H9 (cell line): ENCODE results near the gene IFT80. TPM values are rescaled to one million over a fixed set of nuclear protein-coding genes. Genes with fewer than 3 reads are reported as not detected.

ENCODE experiments used
- DNase-seq: peaks from one replicate; pipeline ENCODE4 v3.0.0-alpha.2; 2017
- H2AFZ ChIP-seq: one replicate; pipeline ENCODE4 v1.6.1; 2013; ENCODE audit warnings: mild to moderate bottlenecking, low read length, control low read depth, moderate library complexity
- H2AK5ac ChIP-seq: 2 replicates; pipeline ENCODE4 v1.6.1; 2013; ENCODE audit warnings: low read length, control low read depth, mixed read lengths; ENCODE audit not compliant: insufficient read length
- H2BK120ac ChIP-seq: one replicate; pipeline ENCODE4 v1.6.1; 2013; ENCODE audit warnings: low read depth, mild to moderate bottlenecking, low read length, control low read depth, inconsistent platforms; ENCODE audit not compliant: poor library complexity, severe bottlenecking
- H2BK12ac ChIP-seq: 2 replicates; pipeline ENCODE4 v1.6.1; 2013; ENCODE audit warnings: low read length, control low read depth, mixed read lengths, low read depth; ENCODE audit not compliant: insufficient read length
- H2BK15ac ChIP-seq: 2 replicates; pipeline ENCODE4 v1.6.1; 2013; ENCODE audit warnings: low read depth, low read length, control low read depth
- H2BK20ac ChIP-seq: one replicate; pipeline ENCODE4 v1.6.1; 2013; ENCODE audit warnings: low read depth, mild to moderate bottlenecking, low read length, control low read depth, inconsistent platforms; ENCODE audit not compliant: poor library complexity, severe bottlenecking
- H2BK5ac ChIP-seq: 2 replicates; pipeline ENCODE4 v1.6.1; 2013; ENCODE audit warnings: low read length, control low read depth, mixed read lengths; ENCODE audit not compliant: insufficient read length
- H3K14ac ChIP-seq: 2 replicates; pipeline ENCODE4 v1.6.1; 2013; ENCODE audit warnings: low read length, control low read depth; ENCODE audit not compliant: insufficient read depth
- H3K18ac ChIP-seq: 2 replicates; pipeline ENCODE4 v1.6.1; 2013; ENCODE audit warnings: low read depth, mild to moderate bottlenecking, mixed read lengths, low read length, control low read depth; ENCODE audit not compliant: insufficient read length
- H3K23ac ChIP-seq: 2 replicates; pipeline ENCODE4 v1.6.1; 2013; ENCODE audit warnings: low read length, control low read depth, mixed read lengths, low read depth; ENCODE audit not compliant: insufficient read length
- H3K23me2 ChIP-seq: 2 replicates; pipeline ENCODE4 v1.6.1; 2013; ENCODE audit warnings: low read depth, mild to moderate bottlenecking, mixed read lengths, low read length, control low read depth; ENCODE audit not compliant: insufficient read length, poor library complexity, severe bottlenecking
- H3K27ac ChIP-seq: 2 replicates; pipeline ENCODE4 v1.5.1; 2013; ENCODE audit warnings: low read length, control low read depth, mixed read lengths, low read depth; ENCODE audit not compliant: insufficient read length
- H3K27me3 ChIP-seq: 2 replicates; pipeline ENCODE4 v1.6.1; 2013; ENCODE audit warnings: low read length, control low read depth, inconsistent platforms; ENCODE audit not compliant: insufficient read depth
- H3K4ac ChIP-seq: 2 replicates; pipeline ENCODE4 v1.6.1; 2013; ENCODE audit warnings: low read depth, mild to moderate bottlenecking, control low read depth, inconsistent platforms, low read length, moderate library complexity
- H3K4me1 ChIP-seq: 2 replicates; pipeline ENCODE4 v1.6.1; 2013; ENCODE audit warnings: low read length, control low read depth, inconsistent platforms; ENCODE audit not compliant: insufficient read depth
- H3K4me2 ChIP-seq: 2 replicates; pipeline ENCODE4 v1.6.1; 2013; ENCODE audit warnings: low read length, control low read depth, mixed read lengths; ENCODE audit not compliant: insufficient read length, insufficient read depth
- H3K56ac ChIP-seq: 2 replicates; pipeline ENCODE4 v1.6.1; 2013; ENCODE audit warnings: low read depth, mild to moderate bottlenecking, mixed read lengths, low read length, control low read depth; ENCODE audit not compliant: insufficient read length
- H3K79me1 ChIP-seq: 2 replicates; pipeline ENCODE4 v1.6.1; 2013; ENCODE audit warnings: low read depth, mild to moderate bottlenecking, moderate library complexity, low read length, control low read depth, inconsistent platforms; ENCODE audit not compliant: insufficient read depth, poor library complexity, severe bottlenecking
- H3K79me2 ChIP-seq: 2 replicates; pipeline ENCODE4 v1.6.1; 2013; ENCODE audit warnings: low read length, control low read depth, inconsistent platforms; ENCODE audit not compliant: insufficient read depth
- H3K9ac ChIP-seq: 2 replicates; pipeline ENCODE4 v1.6.1; 2013; ENCODE audit warnings: low read length, control low read depth, mixed read lengths; ENCODE audit not compliant: insufficient read length; ENCODE audit errors: extremely low read depth
- H3K9me3 ChIP-seq: one replicate; pipeline ENCODE4 v1.6.1; 2013; ENCODE audit warnings: low read depth, low read length, inconsistent platforms; ENCODE audit not compliant: control insufficient read depth
- H3T11ph ChIP-seq: one replicate; pipeline ENCODE4 v1.6.1; 2013; ENCODE audit warnings: mild to moderate bottlenecking, low read length, control low read depth, inconsistent platforms
- H4K20me1 ChIP-seq: one replicate; pipeline ENCODE4 v1.6.1; 2013; ENCODE audit not compliant: control insufficient read depth, insufficient read length, insufficient read depth
- H4K5ac ChIP-seq: 2 replicates; pipeline ENCODE4 v1.6.1; 2013; ENCODE audit warnings: low read depth, mild to moderate bottlenecking, mixed read lengths, low read length, control low read depth; ENCODE audit not compliant: insufficient read length
- H4K8ac ChIP-seq: replicated peaks from 2 replicates; pipeline ENCODE4 v1.6.1; 2013; ENCODE audit warnings: low read length, control low read depth, mixed read lengths, low read depth; ENCODE audit not compliant: insufficient read length
- H4K91ac ChIP-seq: 2 replicates; pipeline ENCODE4 v1.6.1; 2013; ENCODE audit warnings: low read depth, mild to moderate bottlenecking, moderate library complexity, mixed read lengths, low read length, control low read depth; ENCODE audit not compliant: insufficient read length
- H3K27ac Mint-ChIP-seq, 3 experiments: 2 replicates in 2 of 3; 3 replicates in 1 of 3; pipeline ENCODE4 v1.8.0; 2020 to 2021; ENCODE audit warnings: mixed read lengths in 3 of 3, mild to moderate bottlenecking in 1 of 3, moderate library complexity in 1 of 3
- H3K27me3 Mint-ChIP-seq: 2 replicates; pipeline ENCODE4 v1.8.0; 2021; ENCODE audit warnings: low read depth, mild to moderate bottlenecking, moderate library complexity, mixed read lengths
- H3K36me3 Mint-ChIP-seq, 3 experiments: 2 replicates in 2 of 3; 3 replicates in 1 of 3; pipeline ENCODE4 v1.8.0; 2020 to 2021; ENCODE audit warnings: low read depth in 3 of 3, mixed read lengths in 3 of 3; ENCODE audit not compliant: insufficient read depth in 1 of 3
- H3K4me1 Mint-ChIP-seq, 2 experiments: 2 replicates each; pipeline ENCODE4 v1.8.0; 2020; ENCODE audit warnings: mixed read lengths in 2 of 2
- H3K4me3 Mint-ChIP-seq, 2 experiments: 2 replicates in 1 of 2; 3 replicates in 1 of 2; pipeline ENCODE4 v1.8.0; 2020 to 2021; ENCODE audit warnings: mild to moderate bottlenecking in 2 of 2, mixed read lengths in 2 of 2, moderate library complexity in 1 of 2
- H3K9me3 Mint-ChIP-seq, 2 experiments: 2 replicates in 1 of 2; 3 replicates in 1 of 2; pipeline ENCODE4 v1.8.0; 2020; ENCODE audit warnings: mild to moderate bottlenecking in 2 of 2, mixed read lengths in 2 of 2, moderate library complexity in 1 of 2
- CTCF ChIP-seq: fragments of 200-600 bp; sonication (generic); conservative IDR thresholded peaks from 3 replicates; pipeline ENCODE4 v1.8.0; 2021; ENCODE audit warnings: antibody characterized with exemption, mild to moderate bottlenecking
- WGBS: extraction: QIAGEN DNeasy Blood & Tissue Kit; methylation state at CpG from one replicate; pipeline ENCODE4 v1.1.7; 2013; ENCODE audit warnings: missing lambda C conversion rate, low lambda C conversion rate, mixed read lengths; ENCODE audit not compliant: insufficient read length; ENCODE audit errors: extremely low coverage; 5-methylcytosine and 5-hydroxymethylcytosine counted together
- total RNA-seq: library from RNA; stranded (reverse); gene quantifications from 2 replicates; pipeline ENCODE4 v1.2.1, GENCODE V29; 2021

IFT80 gene
- total RNA-seq, 1 experiment from 2014 or later: 29.0 TPM

DNA sequence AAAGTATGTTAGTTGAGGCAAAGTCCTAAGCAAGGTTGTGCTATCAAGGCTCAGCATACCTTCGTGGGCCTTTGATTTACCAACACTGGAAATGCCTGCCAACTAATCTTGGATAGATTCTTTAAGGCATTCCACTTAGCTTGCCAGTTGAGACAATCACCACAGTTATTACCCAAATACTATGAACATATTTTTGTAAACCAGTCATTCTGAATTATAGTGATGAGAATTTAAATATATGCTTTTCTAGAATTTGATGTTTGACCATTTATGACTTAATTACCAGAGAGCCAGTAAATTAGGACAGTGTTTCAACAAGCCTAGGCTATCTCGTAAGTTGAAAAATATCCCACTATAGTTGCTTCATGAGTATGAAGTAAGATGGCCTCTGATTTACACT, 35.0 kb upstream of the IFT80 start:
- Mint-ChIP-seq H3K27me3 (no peaks in the 10 kb centered on the region; the same call in 1 of the 2 replicates), H3K4me3 (no peak overlapping the region), H3K36me3 (peaks cover 33 to 82% (median 71%) of the 10 kb centered on the region in 3 experiments; a peak in 6 of 7 replicates), H3K4me1 (peaks cover 9 to 10% of the 10 kb centered on the region in 2 experiments; a peak in 1 of 4 replicates), H3K9me3 (no peaks in the 10 kb centered on the region), H3K27ac (no peak overlapping the region)
- H3K23me2 ChIP-seq: no peaks in the 10 kb centered on the region
- H4K20me1 ChIP-seq: no peaks in the 10 kb centered on the region
- H3K27ac ChIP-seq: no peak overlapping the region
- DNase-seq: no peak
- no peak overlapping the region for H3K18ac ChIP-seq
- H3K4me1 ChIP-seq: no peaks in the 10 kb centered on the region
- no peaks in the 10 kb centered on the region for H3K9me3 ChIP-seq
- no peak overlapping the region for H3K4ac ChIP-seq
- H2BK15ac ChIP-seq: no peak overlapping the region
- H2BK120ac ChIP-seq: no peak overlapping the region
- WGBS: no CpG with 5 or more reads among the region's 2 CpGs
- no peak overlapping the region for H2BK20ac ChIP-seq
- H3K27me3 ChIP-seq: no peaks in the 10 kb centered on the region
- H3K4me2 ChIP-seq: no peak overlapping the region
- no peak overlapping the region for H4K8ac ChIP-seq
- H3K14ac ChIP-seq: no peak overlapping the region
- H2BK12ac ChIP-seq: no peak overlapping the region
- H3K79me1 ChIP-seq: peaks cover 7% of the 10 kb centered on the region
- no peak overlapping the region for H3T11ph ChIP-seq
- no peak overlapping the region for H4K5ac ChIP-seq
- no peak overlapping the region for H4K91ac ChIP-seq
- no peak overlapping the region for H3K56ac ChIP-seq
- H2BK5ac ChIP-seq: no peak overlapping the region
- peaks cover 4% of the 10 kb centered on the region; the same call in 1 of the 2 replicates for H3K79me2 ChIP-seq
- no peak overlapping the region for H3K9ac ChIP-seq
- H2AK5ac ChIP-seq: no peak overlapping the region
- no peak for TF ChIP-seq CTCF
- H2AFZ ChIP-seq: no peak overlapping the region
- H3K23ac ChIP-seq: no peak overlapping the region
